Spleen (tissue), 11 donors: ENCODE data around the gene MAP1LC3B. TPM values are rescaled to one million over a fixed set of nuclear protein-coding genes. Genes with fewer than 3 reads are reported as not detected.
A peak's percentile ranks its signal among the peaks of the same experiment; 100 is the strongest.

ENCODE experiments used
- DNase-seq: peaks from one replicate; pipeline ENCODE4 v3.0.0-alpha.2; 2020
- H3K27ac ChIP-seq, 8 donors: fragments of 200-600 bp; sonication (generic) in 7 of 8; 1 replicate in 4 of 8; 2 replicates in 4 of 8; pipeline versions ENCODE4 v1.5.0 to v1.8.0; 2016 to 2021; ENCODE audit warnings: inconsistent platforms in 4 of 8, mild to moderate bottlenecking in 4 of 8, moderate library complexity in 1 of 8
- H3K27me3 ChIP-seq, 7 donors: fragments of 200-600 bp; sonication (generic) in 6 of 7; replicated peaks in 1 of 7; 1 replicate in 4 of 7; 2 replicates in 3 of 7; pipeline versions ENCODE4 v1.5.0 to v1.8.0; 2016 to 2021; ENCODE audit warnings: inconsistent platforms in 3 of 7, mild to moderate bottlenecking in 1 of 7
- H3K36me3 ChIP-seq, 6 donors: fragments of 200-600 bp; sonication (generic) in 5 of 6; 1 replicate in 4 of 6; 2 replicates in 2 of 6; pipeline versions ENCODE4 v1.5.0 to v1.8.0; 2016 to 2021; ENCODE audit warnings: inconsistent platforms in 2 of 6
- H3K4me1 ChIP-seq, 6 donors: fragments of 200-600 bp; sonication (generic) in 5 of 6; 1 replicate in 3 of 6; 2 replicates in 3 of 6; pipeline versions ENCODE4 v1.5.0 to v1.8.0; 2016 to 2021; ENCODE audit warnings: inconsistent platforms in 3 of 6
- H3K4me3 ChIP-seq, 8 donors: fragments of 200-600 bp; sonication (generic) in 7 of 8; 1 replicate in 4 of 8; 2 replicates in 4 of 8; pipeline versions ENCODE4 v1.5.0 to v1.8.0; 2016 to 2021; ENCODE audit warnings: inconsistent platforms in 4 of 8, mild to moderate bottlenecking in 4 of 8, moderate library complexity in 2 of 8
- H3K9me3 ChIP-seq, 8 donors: fragments of 200-600 bp; sonication (generic) in 7 of 8; 1 replicate in 4 of 8; 2 replicates in 4 of 8; pipeline versions ENCODE4 v1.5.0 to v1.8.0; 2016 to 2021; ENCODE audit warnings: inconsistent platforms in 4 of 8
- POLR2A ChIP-seq, 3 donors: fragments of 450-650 bp; IDR thresholded peaks; one replicate each; pipeline ENCODE4 v1.5.1; 2017; ENCODE audit warnings: antibody characterized with exemption in 3 of 3, mild to moderate bottlenecking in 1 of 3
- POLR2AphosphoS5 ChIP-seq, 3 donors: sonication (generic); formaldehyde crosslinking; IDR thresholded peaks; one replicate each; pipeline ENCODE4 v1.5.1; 2017; ENCODE audit warnings: antibody characterized with exemption in 3 of 3
- WGBS, 5 donors: extraction: QIAGEN DNeasy Blood & Tissue Kit in 3 of 5; methylation state at CpG; one replicate each; pipeline versions ENCODE4 v1.1.5 to v1.1.7; 2013 to 2018; 5-methylcytosine and 5-hydroxymethylcytosine counted together
- intact Hi-C: fragments of 100-400 bp; cut with DNase I; formaldehyde crosslinking; loops from one replicate; pipeline ENCODE4 v1.15.0; 2023; ENCODE audit warnings: low total_unique reads
- polyA plus RNA-seq, 3 donors: library from polyadenylated mRNA; stranded (reverse); fragments of 200-250 nt; gene quantifications; one replicate each; pipeline ENCODE4 v1.2.1, GENCODE V29; 2013
- total RNA-seq, 7 donors: library from RNA; depleted of rRNA in 3 of 7; stranded (reverse); fragments of >200 nt in 3 of 7; fragmentation: NEBNext Ultra II Directional in 4 of 7; extraction: Animal tissue kit (Norgen Biotek cat#: 25700) in 4 of 7; gene quantifications; one replicate each; pipeline versions ENCODE4 v1.1.0 to v1.2.1, GENCODE V29; 2016 to 2021
- TF ChIP-seq, protein P1 (sequence below), 11 experiments: fragments of 200-600 bp in 7 of 11; fragments of 450-650 bp in 4 of 11; sonication (generic) in 4 of 11; IDR thresholded peaks in 8 of 11; conservative IDR thresholded peaks in 3 of 11; 1 replicate in 7 of 11; 2 replicates in 4 of 11; pipeline versions ENCODE4 v1.4.0 to v1.8.0; 2016 to 2021; ENCODE audit warnings: antibody characterized with exemption in 11 of 11, inconsistent platforms in 4 of 11, mild to moderate bottlenecking in 1 of 11
- donor health status: healthy with polysubstance abuse.
- donor health status: DM: no; HTN: no; CAD: no; lungs with moderate emphysema.
- donor health status: DM: no; HTN: no; CAD: no.
- donor health status: Bipolar disorder and iron deficiency.
- donor health status: healthy.
- donor health status: DM: no; HTN: no; CAD: no.
- donor health status: DM: yes; HTN: yes; CAD: no.

Gene MAP1LC3B
- total and polyA plus RNA-seq, 10 donors = 32.3 to 71.4 (median 54.9) TPM

- H3K4me3 ChIP-seq = no peak overlapping the region
- 76 to 89% (median 80%) methylated on average over 7 of the region's 7 CpGs for WGBS, 5 donors
- H3K27me3 ChIP-seq = no peaks in the 10 kb centered on the region
- intact Hi-C loops = no loop called here
- H3K27ac ChIP-seq = no peak overlapping the region
- no peak for TF ChIP-seq POLR2A (IDR thresholded peaks at IDR 0.05)
- no peak for TF ChIP-seq POLR2AphosphoS5 (IDR thresholded peaks at IDR 0.05)
- TF ChIP-seq, protein P1, sequence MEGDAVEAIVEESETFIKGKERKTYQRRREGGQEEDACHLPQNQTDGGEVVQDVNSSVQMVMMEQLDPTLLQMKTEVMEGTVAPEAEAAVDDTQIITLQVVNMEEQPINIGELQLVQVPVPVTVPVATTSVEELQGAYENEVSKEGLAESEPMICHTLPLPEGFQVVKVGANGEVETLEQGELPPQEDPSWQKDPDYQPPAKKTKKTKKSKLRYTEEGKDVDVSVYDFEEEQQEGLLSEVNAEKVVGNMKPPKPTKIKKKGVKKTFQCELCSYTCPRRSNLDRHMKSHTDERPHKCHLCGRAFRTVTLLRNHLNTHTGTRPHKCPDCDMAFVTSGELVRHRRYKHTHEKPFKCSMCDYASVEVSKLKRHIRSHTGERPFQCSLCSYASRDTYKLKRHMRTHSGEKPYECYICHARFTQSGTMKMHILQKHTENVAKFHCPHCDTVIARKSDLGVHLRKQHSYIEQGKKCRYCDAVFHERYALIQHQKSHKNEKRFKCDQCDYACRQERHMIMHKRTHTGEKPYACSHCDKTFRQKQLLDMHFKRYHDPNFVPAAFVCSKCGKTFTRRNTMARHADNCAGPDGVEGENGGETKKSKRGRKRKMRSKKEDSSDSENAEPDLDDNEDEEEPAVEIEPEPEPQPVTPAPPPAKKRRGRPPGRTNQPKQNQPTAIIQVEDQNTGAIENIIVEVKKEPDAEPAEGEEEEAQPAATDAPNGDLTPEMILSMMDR (IDR thresholded peaks at IDR 0.05 in 8 of 11, conservative IDR thresholded peaks at IDR 0.05 in 3 of 11) = no peak
- no peak for DNase-seq
- H3K9me3 ChIP-seq = no peaks in the 10 kb centered on the region
- peaks cover 21 to 69% (median 42%) of the 10 kb centered on the region in 6 donors for H3K4me1 ChIP-seq
- peaks cover 4 to 40% (median 18%) of the 10 kb centered on the region in 6 donors for H3K36me3 ChIP-seq
Observed at GRCh38 chr16:87395181-87395842, 3.2 kb downstream of the MAP1LC3B start.

DNA sequence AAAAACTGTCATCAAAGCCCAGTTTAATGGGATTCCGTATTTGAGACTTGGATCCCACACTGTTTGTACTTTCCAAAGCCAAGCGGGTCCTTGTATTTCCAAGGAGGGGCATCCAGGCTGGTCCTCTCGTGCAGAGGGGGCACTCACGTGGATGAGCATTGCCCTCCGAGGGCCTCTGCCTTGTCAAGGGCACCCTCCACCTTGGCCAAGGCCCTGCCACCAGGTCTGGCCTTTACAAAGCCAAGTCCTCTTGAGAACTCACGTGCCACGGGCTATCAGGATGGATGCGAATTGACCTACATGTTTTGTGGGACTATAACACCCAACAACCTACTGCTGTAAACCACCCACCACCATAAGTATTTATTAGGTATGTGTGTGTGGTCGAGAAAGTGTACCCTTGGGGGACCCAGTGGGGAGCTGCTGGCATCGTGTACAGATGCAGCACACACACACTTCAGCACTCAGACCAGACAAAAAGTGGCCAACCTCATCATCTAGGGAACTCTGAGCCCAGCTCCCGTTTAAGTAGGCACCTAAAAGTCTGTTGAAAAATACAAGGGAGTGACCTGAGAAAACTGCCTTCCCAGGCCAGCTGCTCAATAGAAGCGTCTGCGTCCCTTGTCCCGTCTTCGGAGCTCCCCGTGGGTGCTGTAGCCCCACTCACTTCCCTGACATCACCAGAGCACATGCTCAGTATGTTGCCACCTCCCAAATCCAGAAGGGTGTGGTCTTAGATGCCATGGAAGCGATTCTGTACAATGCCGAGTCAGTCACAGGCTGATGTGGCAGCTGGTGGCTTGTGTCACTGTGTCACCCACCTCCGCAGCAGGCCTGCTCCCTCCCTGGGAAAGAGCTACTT, 12.9 kb downstream of the MAP1LC3B start:
- 90 to 96% (median 94%) methylated on average over 19 of the region's 19 CpGs for WGBS, 5 donors
- H3K36me3 ChIP-seq = peaks cover 0 to 90% (median 55%) of the 10 kb centered on the region in 6 donors
- H3K27me3 ChIP-seq = no peaks in the 10 kb centered on the region
- no peak overlapping the region for H3K27ac ChIP-seq
- TF ChIP-seq, protein P1 (IDR thresholded peaks at IDR 0.05 in 8 of 11, conservative IDR thresholded peaks at IDR 0.05 in 3 of 11) = no peak
- peak; percentile 13 to 41 (median 15) for TF ChIP-seq POLR2AphosphoS5 (IDR thresholded peaks at IDR 0.05)
- no peak overlapping the region for H3K4me3 ChIP-seq
- no peaks in the 10 kb centered on the region for H3K9me3 ChIP-seq
- DNase-seq = peak; percentile 65
- peaks cover 0 to 23% (median 19%) of the 10 kb centered on the region in 6 donors for H3K4me1 ChIP-seq
- intact Hi-C loops = no loop called here

DNA sequence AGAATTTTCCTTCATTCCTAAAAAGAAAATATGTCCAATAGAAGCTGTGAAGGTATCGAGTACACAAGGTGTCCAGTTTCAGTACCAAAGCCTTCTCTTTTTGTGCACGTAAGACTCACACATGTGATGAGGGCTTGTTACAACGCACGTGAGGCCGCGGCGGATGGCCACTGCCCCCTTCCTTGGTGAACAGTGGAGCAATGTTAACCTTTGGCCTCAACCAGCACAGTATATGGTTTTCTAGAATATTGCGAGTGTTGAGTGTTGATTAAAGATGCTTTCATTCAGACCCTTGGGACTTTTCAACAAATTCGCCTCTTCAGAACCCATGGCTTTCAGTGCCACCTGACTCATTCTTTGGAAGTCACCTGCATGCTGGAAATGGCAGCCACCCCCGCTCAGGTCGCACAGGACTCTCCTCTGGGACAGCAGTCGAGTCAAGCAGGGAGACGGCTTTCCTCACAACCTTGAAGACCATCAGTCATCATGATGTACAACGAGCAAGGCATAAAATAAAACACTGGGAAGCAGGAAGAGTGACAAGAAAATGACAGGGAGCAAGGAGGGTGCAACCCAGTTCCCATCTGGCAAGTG, 14.5 kb downstream of the MAP1LC3B start:
- TF ChIP-seq, protein P1 (IDR thresholded peaks at IDR 0.05 in 8 of 11, conservative IDR thresholded peaks at IDR 0.05 in 3 of 11) = no peak
- peak in 1 of 3 donors; percentile 35 for TF ChIP-seq POLR2AphosphoS5 (IDR thresholded peaks at IDR 0.05)
- no peak for TF ChIP-seq POLR2A (IDR thresholded peaks at IDR 0.05)
- H3K9me3 ChIP-seq = no peaks in the 10 kb centered on the region
- peak; percentile 70 for DNase-seq
- H3K4me3 ChIP-seq = no peak overlapping the region
- WGBS, 5 donors = 85 to 94% (median 91%) methylated on average over 14 of the region's 14 CpGs
- peaks cover 0 to 90% (median 54%) of the 10 kb centered on the region in 6 donors for H3K36me3 ChIP-seq
- H3K27ac ChIP-seq = peak overlapping the region in 7 of 8 donors; percentile 36 to 83 (median 79)
- H3K27me3 ChIP-seq = no peaks in the 10 kb centered on the region
- H3K4me1 ChIP-seq = peaks cover 0 to 23% (median 19%) of the 10 kb centered on the region in 6 donors
- intact Hi-C loops = no loop called here
